T-cell (primary cell): ENCODE results near the gene EIF4ENIF1. TPM values are rescaled to one million over a fixed set of nuclear protein-coding genes. Genes with fewer than 3 reads are reported as not detected.
A peak's percentile ranks its signal among the peaks of the same experiment; 100 is the strongest.

Experiments
- ATAC-seq, 4 experiments: fragments of 200-7000 bp in 3 of 4; fragments of 150-1000 bp in 1 of 4; cut with Tn5 transposase; replicated peaks in 1 of 4; 1 replicate in 3 of 4; 2 replicates in 1 of 4; pipeline ENCODE4 v1.10.0; 2021; ENCODE audit warnings: moderate library complexity in 3 of 4, mild to moderate bottlenecking in 2 of 4, moderate number of reproducible peaks in 1 of 4
- CTCF ChIA-PET, 2 donors: fragments of 300-600 bp; sonication (Branson Sonifier 250); formaldehyde crosslinking; loops; one replicate each; lab custom pipeline; 2022; ENCODE audit warnings: antibody characterized with exemption in 2 of 2; lab: Charles Lee
- POLR2A ChIA-PET, 2 donors: fragments of 300-600 bp; sonication (Branson Sonifier 250); formaldehyde crosslinking; loops; one replicate each; lab custom pipeline; 2022; ENCODE audit warnings: antibody characterized with exemption in 2 of 2; lab: Charles Lee
- DNase-seq, 35 experiments: peaks; one replicate each; pipeline versions ENCODE4 v3.0.0 to v3.0.0-alpha.2; 2013 to 2023
- H3K27ac ChIP-seq: one replicate; pipeline ENCODE4 v1.5.1; 2013; ENCODE audit warnings: low read length
- H3K27me3 ChIP-seq, 2 experiments: replicated peaks in 1 of 2; 1 replicate in 1 of 2; 2 replicates in 1 of 2; pipeline versions ENCODE4 v1.6.1 to v1.7.0; 2013; ENCODE audit warnings: low read length in 1 of 2, mixed read lengths in 1 of 2; ENCODE audit not compliant: control insufficient read depth in 2 of 2, insufficient read depth in 2 of 2; ENCODE audit errors: extremely low read depth in 1 of 2
- H3K36me3 ChIP-seq, 2 donors: 1 replicate in 1 of 2; 2 replicates in 1 of 2; pipeline versions ENCODE4 v1.6.1 to v1.7.0; 2013; ENCODE audit warnings: low read length in 1 of 2; ENCODE audit not compliant: control insufficient read depth in 2 of 2, insufficient read depth in 1 of 2; ENCODE audit errors: extremely low read depth in 1 of 2
- H3K4me1 ChIP-seq, 2 experiments: 1 replicate in 1 of 2; 2 replicates in 1 of 2; pipeline versions ENCODE4 v1.6.1 to v1.7.0; 2013; ENCODE audit warnings: low read length in 2 of 2, mixed read lengths in 1 of 2; ENCODE audit not compliant: insufficient read depth in 2 of 2, control insufficient read depth in 1 of 2; ENCODE audit errors: extremely low read depth in 1 of 2
- H3K4me3 ChIP-seq, 2 donors: 1 replicate in 1 of 2; 2 replicates in 1 of 2; pipeline versions ENCODE4 v1.5.1 to v1.7.0; 2013; ENCODE audit warnings: mild to moderate bottlenecking in 2 of 2, low read length in 1 of 2, moderate library complexity in 1 of 2; ENCODE audit not compliant: control insufficient read depth in 1 of 2; ENCODE audit errors: extremely low read depth in 1 of 2
- H3K9me3 ChIP-seq: 2 replicates; pipeline ENCODE4 v1.7.0; 2013
- H3K27ac Mint-ChIP-seq, 2 donors: one replicate each; pipeline ENCODE4 v1.8.0; 2020 to 2021; ENCODE audit warnings: mild to moderate bottlenecking in 2 of 2, mixed read lengths in 2 of 2
- H3K27me3 Mint-ChIP-seq, 2 donors: one replicate each; pipeline ENCODE4 v1.8.0; 2021 to 2022; ENCODE audit warnings: mixed read lengths in 2 of 2
- H3K36me3 Mint-ChIP-seq: one replicate; pipeline ENCODE4 v1.8.0; 2021; ENCODE audit warnings: mixed read lengths
- H3K4me1 Mint-ChIP-seq, 3 donors: one replicate each; pipeline ENCODE4 v1.8.0; 2020 to 2022; ENCODE audit warnings: mixed read lengths in 3 of 3, mild to moderate bottlenecking in 1 of 3
- H3K4me3 Mint-ChIP-seq, 3 donors: one replicate each; pipeline ENCODE4 v1.8.0; 2020 to 2022; ENCODE audit warnings: mild to moderate bottlenecking in 3 of 3, mixed read lengths in 3 of 3, moderate library complexity in 3 of 3
- H3K9me3 Mint-ChIP-seq, 3 donors: one replicate each; pipeline ENCODE4 v1.8.0; 2020 to 2022; ENCODE audit warnings: mixed read lengths in 3 of 3
- WGBS: methylation state at CpG from one replicate; pipeline ENCODE4 v1.1.5; 2013; ENCODE audit warnings: missing lambda C conversion rate; ENCODE audit not compliant: insufficient coverage; 5-methylcytosine and 5-hydroxymethylcytosine counted together
- total RNA-seq, 35 experiments: library from RNA in 6 of 35; stranded (reverse) in 6 of 35; fragments of 120-200 nt in 1 of 35; gene quantifications; one replicate each; pipeline versions ENCODE4 v1.2.1 to v1.2.4 and lab custom pipeline; 2013 to 2026

Gene EIF4ENIF1
- total RNA-seq, 5 donors from 2014 or later (not counting 1 experiment from before 2014, with no cell fraction given), result 25.4 to 39.0 (median 29.0) TPM

DNA sequence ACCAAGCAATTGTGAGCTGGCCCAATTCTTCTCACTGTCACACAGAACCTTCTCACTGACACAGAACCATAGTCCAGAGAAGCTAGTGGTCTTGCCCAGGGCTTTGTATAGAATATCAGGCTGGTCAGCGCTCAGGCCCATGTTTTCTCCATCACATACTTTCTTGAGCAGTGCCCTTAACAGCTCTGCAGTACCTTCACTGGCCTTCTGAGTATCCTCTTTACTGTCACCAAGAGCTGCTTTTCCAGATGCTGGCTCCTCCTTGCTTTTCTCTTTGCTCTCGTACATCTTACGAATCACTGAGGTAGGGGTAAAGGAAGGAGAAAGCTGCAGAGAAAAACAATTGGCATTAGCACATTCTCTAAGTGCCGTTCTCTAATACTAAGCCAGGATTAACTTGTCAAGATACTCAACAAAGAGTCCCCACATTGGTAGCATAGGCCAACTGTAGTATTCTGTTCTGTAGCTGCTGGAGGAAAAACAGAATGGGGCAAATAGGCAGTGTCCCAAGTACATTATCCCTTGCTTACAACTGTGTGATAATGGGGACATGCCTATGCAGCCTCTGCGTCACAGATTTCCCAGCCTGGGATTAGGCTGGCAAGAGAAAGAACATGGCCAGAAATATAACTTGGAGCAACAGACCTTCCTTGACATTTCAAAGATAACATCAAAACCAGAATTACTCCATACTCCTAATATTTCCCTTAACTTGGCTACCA lies 46.7 kb downstream of the EIF4ENIF1 start:
- no peak overlapping the region for H3K4me3 Mint-ChIP-seq
- DNase-seq, result no peak
- Histone ChIP-seq H3K27me3 (no peaks in the 10 kb centered on the region), H3K36me3 (peaks cover 2 to 77% of the 10 kb centered on the region in 2 donors), H3K27ac (no peak overlapping the region), H3K9me3 (no peaks in the 10 kb centered on the region), H3K4me1 (no peaks in the 10 kb centered on the region), H3K4me3 (no peak overlapping the region)
- WGBS, result 100% methylated on average over 1 of the region's 5 CpGs
- H3K9me3 Mint-ChIP-seq, result no peaks in the 10 kb centered on the region
- H3K27me3 Mint-ChIP-seq, result no peaks in the 10 kb centered on the region
- H3K4me1 Mint-ChIP-seq, result no peaks in the 10 kb centered on the region
- peaks cover 54% of the 10 kb centered on the region for H3K36me3 Mint-ChIP-seq
- no peak overlapping the region for H3K27ac Mint-ChIP-seq
- POLR2A ChIA-PET, result interaction anchor here in 1 of 2 donors (0.5 kb wide), 1 partner anchor 57 kb away, joined by 3 read pairs; no protein-coding TSS in a partner anchor
- no peak for ATAC-seq
- CTCF ChIA-PET, result interaction anchor here in 1 of 2 donors (0.5 kb wide), 2 partner anchors 9 to 1428 kb away, joined by 3 to 4 read pairs; no protein-coding TSS in a partner anchor

DNA sequence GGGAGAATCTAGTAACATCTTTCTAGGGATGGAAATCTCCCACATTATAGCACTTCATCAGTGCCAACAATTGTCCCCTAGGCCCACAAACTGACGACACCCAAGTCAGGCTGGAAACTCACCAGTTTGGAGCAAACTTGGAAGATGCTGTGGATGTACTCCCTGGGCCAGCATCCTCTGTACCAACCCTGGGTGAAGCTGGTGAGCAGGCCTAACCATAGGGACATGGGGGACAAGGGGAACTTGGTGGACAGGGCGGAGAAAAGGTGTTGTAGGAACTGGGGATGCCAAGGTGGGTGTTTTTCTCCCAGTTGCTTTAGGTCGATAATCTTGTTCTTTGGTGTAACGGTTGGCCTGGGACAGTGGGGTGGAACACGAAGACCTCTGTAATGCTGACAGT lies 48.0 kb downstream of the EIF4ENIF1 start:
- peaks cover 64% of the 10 kb centered on the region for H3K36me3 Mint-ChIP-seq
- no peaks in the 10 kb centered on the region for H3K4me1 ChIP-seq
- H3K4me3 Mint-ChIP-seq, result no peak overlapping the region
- POLR2A ChIA-PET, result no interaction called here
- H3K36me3 ChIP-seq, result peaks cover 7 to 88% of the 10 kb centered on the region in 2 donors
- H3K27me3 Mint-ChIP-seq, result no peaks in the 10 kb centered on the region
- H3K9me3 ChIP-seq, result no peaks in the 10 kb centered on the region
- DNase-seq, result no peak
- ATAC-seq, result no peak
- H3K4me3 ChIP-seq, result no peak overlapping the region
- 100% methylated on average over 3 of the region's 5 CpGs for WGBS
- no peaks in the 10 kb centered on the region for H3K9me3 Mint-ChIP-seq
- peak overlapping the region in 1 of 2 donors; percentile 28 for H3K27ac Mint-ChIP-seq
- CTCF ChIA-PET, result interaction anchor here in 1 of 2 donors (0.6 kb wide), 1 partner anchor 163 kb away, joined by 3 read pairs; no protein-coding TSS in a partner anchor
- H3K27ac ChIP-seq, result no peak overlapping the region
- no peaks in the 10 kb centered on the region for H3K27me3 ChIP-seq
- H3K4me1 Mint-ChIP-seq, result no peaks in the 10 kb centered on the region

DNA sequence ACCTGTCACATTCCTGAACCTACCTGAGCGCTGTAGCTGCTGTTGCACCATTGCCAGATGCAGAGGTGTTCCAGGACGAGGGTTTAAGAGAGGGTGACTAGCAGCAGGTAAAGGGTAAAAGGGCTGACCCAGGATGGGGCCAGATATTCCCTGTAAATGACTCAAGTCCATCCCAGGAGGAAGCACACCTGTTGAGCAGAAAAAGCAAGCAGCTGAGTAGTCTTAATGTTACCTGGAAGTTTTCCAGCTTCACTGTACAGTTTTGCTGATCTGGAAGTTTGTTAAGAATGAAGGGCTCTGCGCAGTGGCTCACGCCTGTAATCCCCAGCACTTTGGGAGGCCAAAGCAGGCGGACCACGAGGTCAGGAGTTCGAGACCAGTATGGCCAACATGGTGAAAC lies 49.0 kb downstream of the EIF4ENIF1 start:
- no peaks in the 10 kb centered on the region for H3K4me1 Mint-ChIP-seq
- WGBS, result 100% methylated on average over 3 of the region's 7 CpGs
- H3K27ac ChIP-seq, result no peak overlapping the region
- DNase-seq (no peak), ATAC-seq (no peak)
- no peaks in the 10 kb centered on the region for H3K9me3 ChIP-seq
- no peaks in the 10 kb centered on the region for H3K27me3 ChIP-seq
- no peak overlapping the region for H3K4me3 Mint-ChIP-seq
- H3K36me3 Mint-ChIP-seq, result peaks cover 64% of the 10 kb centered on the region
- ChIA-PET CTCF (no interaction called here), POLR2A (no interaction called here)
- H3K27me3 Mint-ChIP-seq, result no peaks in the 10 kb centered on the region
- peaks cover 9 to 93% of the 10 kb centered on the region in 2 donors for H3K36me3 ChIP-seq
- H3K4me1 ChIP-seq, result no peaks in the 10 kb centered on the region
- H3K4me3 ChIP-seq, result no peak overlapping the region
- H3K27ac Mint-ChIP-seq, result no peak overlapping the region
- no peaks in the 10 kb centered on the region for H3K9me3 Mint-ChIP-seq

DNA sequence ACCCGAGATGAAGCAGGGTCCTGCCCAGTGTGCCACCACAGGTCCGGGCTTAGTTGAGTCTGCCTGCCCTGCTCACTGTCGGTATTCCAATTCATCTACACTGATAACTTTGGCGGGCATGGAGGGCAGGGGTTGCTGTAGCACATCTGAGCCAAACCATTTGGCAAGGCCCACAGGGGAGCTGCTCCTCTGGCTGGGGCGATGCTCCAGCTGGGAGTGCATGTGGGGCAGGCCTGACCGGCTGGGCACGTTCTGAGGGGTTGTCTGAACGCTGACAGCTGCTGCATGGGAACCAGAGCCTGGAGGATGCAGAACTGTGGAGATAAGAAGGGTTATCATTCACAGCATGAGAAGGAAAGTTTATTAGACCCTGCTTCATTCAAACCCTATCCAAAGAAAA lies 49.8 kb downstream of the EIF4ENIF1 start:
- no peak overlapping the region for H3K27ac Mint-ChIP-seq
- POLR2A ChIA-PET, result interaction anchor here in 1 of 2 donors (0.6 kb wide), 1 partner anchor 98 kb away, joined by 4 read pairs; no protein-coding TSS in a partner anchor
- ATAC-seq (no peak), DNase-seq (no peak)
- peaks cover 16 to 93% of the 10 kb centered on the region in 2 donors for H3K36me3 ChIP-seq
- no peak overlapping the region for H3K4me3 ChIP-seq
- no peaks in the 10 kb centered on the region for H3K9me3 Mint-ChIP-seq
- no peak overlapping the region for H3K4me3 Mint-ChIP-seq
- H3K27ac ChIP-seq, result no peak overlapping the region
- no peaks in the 10 kb centered on the region for H3K27me3 ChIP-seq
- no peaks in the 10 kb centered on the region for H3K9me3 ChIP-seq
- H3K27me3 Mint-ChIP-seq, result no peaks in the 10 kb centered on the region
- 93% methylated on average over 5 of the region's 8 CpGs for WGBS
- H3K4me1 ChIP-seq, result no peaks in the 10 kb centered on the region
- H3K4me1 Mint-ChIP-seq, result no peaks in the 10 kb centered on the region
- CTCF ChIA-PET, result no interaction called here
- peaks cover 62% of the 10 kb centered on the region for H3K36me3 Mint-ChIP-seq

DNA sequence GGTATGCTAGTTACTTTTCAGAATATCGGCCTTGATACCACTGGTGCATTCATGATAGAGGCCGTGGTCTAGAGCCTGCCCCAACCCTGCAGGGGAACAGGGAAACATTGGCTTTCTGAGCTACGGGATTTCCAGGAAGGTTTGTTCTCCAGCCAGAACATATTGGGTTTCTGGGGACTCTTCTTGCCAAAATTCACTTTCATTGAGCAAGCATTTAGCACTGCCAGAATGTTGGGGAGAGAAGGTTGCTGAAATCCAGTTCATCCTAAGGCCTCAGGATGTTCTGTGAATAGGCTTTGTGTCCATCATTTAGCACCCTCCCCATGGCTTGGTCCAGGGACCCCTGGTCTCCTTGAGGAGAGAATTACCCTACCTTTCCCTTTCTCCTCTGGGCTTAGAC lies 53.5 kb downstream of the EIF4ENIF1 start:
- no peaks in the 10 kb centered on the region for H3K4me1 Mint-ChIP-seq
- Histone ChIP-seq H3K4me1 (no peaks in the 10 kb centered on the region), H3K9me3 (no peaks in the 10 kb centered on the region), H3K4me3 (no peak overlapping the region), H3K27ac (no peak overlapping the region), H3K27me3 (no peaks in the 10 kb centered on the region), H3K36me3 (peaks cover 23 to 89% of the 10 kb centered on the region in 2 donors)
- 94% methylated on average over 2 of the region's 3 CpGs for WGBS
- no peak overlapping the region for H3K4me3 Mint-ChIP-seq
- ChIA-PET POLR2A (no interaction called here), CTCF (no interaction called here)
- no peak for DNase-seq
- H3K9me3 Mint-ChIP-seq, result no peaks in the 10 kb centered on the region
- H3K27me3 Mint-ChIP-seq, result no peaks in the 10 kb centered on the region
- peak overlapping the region in 1 of 2 donors; percentile 28 for H3K27ac Mint-ChIP-seq
- ATAC-seq, result no peak
- peaks cover 64% of the 10 kb centered on the region for H3K36me3 Mint-ChIP-seq

DNA sequence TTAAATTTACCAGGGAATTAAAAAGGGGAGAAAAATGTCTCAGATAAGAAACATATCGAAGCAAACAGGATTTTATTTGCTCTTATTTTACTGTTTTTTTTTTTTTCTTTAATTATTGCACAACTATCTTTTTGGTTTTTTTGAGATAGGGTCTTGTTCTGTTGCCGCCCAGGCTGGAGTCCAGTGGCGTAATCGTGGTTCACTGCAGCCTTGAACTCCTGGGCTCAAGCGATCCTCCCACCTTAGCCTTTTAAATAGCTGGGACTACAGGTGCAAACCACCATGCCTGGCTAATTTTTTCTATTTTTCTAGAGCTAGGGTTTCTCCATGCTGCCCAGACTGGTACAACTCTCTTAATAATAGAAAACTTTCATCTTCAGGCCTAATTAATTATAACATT lies 57.7 kb downstream of the EIF4ENIF1 start:
- H3K36me3 Mint-ChIP-seq, result peaks cover 47% of the 10 kb centered on the region
- CTCF ChIA-PET, result interaction anchor here in 1 of 2 donors (0.7 kb wide), 2 partner anchors 20 to 27 kb away, joined by 3 read pairs; no protein-coding TSS in a partner anchor

More for the DNA sequence above, 57.7 kb downstream of the EIF4ENIF1 start:
- 100% methylated on average over 2 of the region's 5 CpGs for WGBS
- no peak overlapping the region for H3K27ac ChIP-seq
- peaks cover 21 to 79% of the 10 kb centered on the region in 2 donors for H3K36me3 ChIP-seq
- Mint-ChIP-seq H3K4me1 (no peaks in the 10 kb centered on the region), H3K27me3 (no peaks in the 10 kb centered on the region), H3K4me3 (no peak overlapping the region), H3K27ac (no peak overlapping the region), H3K9me3 (no peaks in the 10 kb centered on the region)
- no peaks in the 10 kb centered on the region for H3K4me1 ChIP-seq
- DNase-seq (no peak), ATAC-seq (no peak)
- no peaks in the 10 kb centered on the region for H3K27me3 ChIP-seq
- no peak overlapping the region for H3K4me3 ChIP-seq
- no peaks in the 10 kb centered on the region for H3K9me3 ChIP-seq
- POLR2A ChIA-PET, result no interaction called here
